K562 (cell line): ENCODE results near the gene FAR2. TPM values are rescaled to one million over a fixed set of nuclear protein-coding genes. Genes with fewer than 3 reads are reported as not detected.

Experiments used
- ARID3A ChIP-seq: IDR thresholded peaks from 2 replicates; pipeline ENCODE4 v1.6.1; 2012; ENCODE audit warnings: low read depth, low read length, improper control_type of control experiment, borderline replicate concordance
- ARID3B ChIP-seq: fragments of 250-450 bp; sonication (Bioruptor Pico); IDR thresholded peaks from 2 replicates; pipeline ENCODE4 v1.4.0; 2020; ENCODE audit warnings: borderline replicate concordance
- CREM ChIP-seq: IDR thresholded peaks from 2 replicates; pipeline ENCODE4 v1.6.1; 2014; ENCODE audit warnings: antibody characterized with exemption, low read depth
- E2F6 ChIP-seq, 2 experiments: IDR thresholded peaks; 2 replicates each; pipeline ENCODE4 v1.6.1; 2011; ENCODE audit warnings: borderline replicate concordance in 1 of 2, control low read depth in 1 of 2, low read depth in 1 of 2, low read length in 1 of 2, mild to moderate bottlenecking in 1 of 2, mixed read lengths in 1 of 2, moderate library complexity in 1 of 2; ENCODE audit not compliant: insufficient read depth in 1 of 2, insufficient read length in 1 of 2, poor library complexity in 1 of 2, severe bottlenecking in 1 of 2; ENCODE audit errors: extremely low read depth in 1 of 2
- FOXM1 ChIP-seq, 2 experiments: fragments of 450-650 bp in 1 of 2; sonication (generic) in 1 of 2; formaldehyde crosslinking in 1 of 2; IDR thresholded peaks; 2 replicates each; pipeline versions ENCODE4 v1.6.1 to v1.9.0; 2017 to 2022; ENCODE audit warnings: low read depth in 2 of 2, mild to moderate bottlenecking in 2 of 2, missing genetic modification reagents in 1 of 2, moderate library complexity in 1 of 2
- HNRNPL ChIP-seq: fragments of 200-400 bp; formaldehyde crosslinking; IDR thresholded peaks from 2 replicates; pipeline ENCODE4 v1.6.1; 2017; ENCODE audit warnings: low read depth, mild to moderate bottlenecking, low read length
- KDM2B ChIP-seq: fragments of 250-450 bp; sonication (Bioruptor Pico); IDR thresholded peaks from 2 replicates; pipeline ENCODE4 v1.8.0; 2021; ENCODE audit warnings: mild to moderate bottlenecking, moderate library complexity
- MECOM ChIP-seq: fragments of 250-450 bp; sonication (Bioruptor Pico); IDR thresholded peaks from 2 replicates; pipeline ENCODE4 v1.8.0; 2022; ENCODE audit warnings: inconsistent platforms
- MNT ChIP-seq, 2 experiments: fragments of 450-650 bp; conservative IDR thresholded peaks; 2 replicates each; pipeline ENCODE4 v1.6.1; 2017; ENCODE audit warnings: mild to moderate bottlenecking in 2 of 2, moderate library complexity in 2 of 2
- MYNN ChIP-seq, 2 experiments: sonication (generic); formaldehyde crosslinking in 1 of 2; IDR thresholded peaks; 2 replicates each; pipeline versions ENCODE4 v1.5.0 to v1.6.1; 2016 to 2020; ENCODE audit warnings: antibody characterized with exemption in 1 of 2, missing genetic modification reagents in 1 of 2
- RBFOX2 ChIP-seq: fragments of 200-400 bp; formaldehyde crosslinking; IDR thresholded peaks from 2 replicates; pipeline ENCODE4 v1.6.1; 2017; ENCODE audit warnings: low read depth, mild to moderate bottlenecking, low read length, moderate library complexity
- TGIF2 ChIP-seq: sonication (generic); formaldehyde crosslinking; IDR thresholded peaks from 2 replicates; pipeline ENCODE4 v1.8.1; 2022; ENCODE audit warnings: mild to moderate bottlenecking, missing genetic modification reagents, moderate library complexity
- YBX1 ChIP-seq: fragments of 450-650 bp; IDR thresholded peaks from 2 replicates; pipeline ENCODE4 v1.7.1; 2016; ENCODE audit warnings: mild to moderate bottlenecking
- ZNF140 ChIP-seq: fragments of 250-450 bp; sonication (Bioruptor Pico); IDR thresholded peaks from 2 replicates; pipeline ENCODE4 v1.8.0; 2021; ENCODE audit warnings: moderate library complexity, mild to moderate bottlenecking, inconsistent platforms
- ZNF143 ChIP-seq: sonication (generic); formaldehyde crosslinking; IDR thresholded peaks from 2 replicates; pipeline ENCODE4 v1.9.0; 2022; ENCODE audit warnings: mild to moderate bottlenecking, missing genetic modification reagents
- ZNF175 ChIP-seq: fragments of 200-800 bp; sonication (Bioruptor generic); IDR thresholded peaks from 2 replicates; pipeline ENCODE4 v1.6.1; 2016; ENCODE audit warnings: low read depth, mild to moderate bottlenecking, missing genetic modification characterization, missing compliant biosample characterization
- ZNF263 ChIP-seq: sonication (generic); formaldehyde crosslinking; IDR thresholded peaks from 2 replicates; pipeline ENCODE4 v1.8.0; 2022; ENCODE audit warnings: mild to moderate bottlenecking, missing genetic modification reagents, borderline replicate concordance
- polyA plus RNA-seq, 8 experiments: library from polyadenylated mRNA; depleted of rRNA in 4 of 8; stranded (reverse) in 5 of 8; unstranded in 3 of 8; fragments of >200 nt; fragmentation: Nextera tagmentation in 2 of 8; fragmentation: Illumina TruSeq in 1 of 8; extraction: Ambion mirVana in 2 of 8; extraction: Trizol in 1 of 8; gene quantifications; 2 replicates each; pipeline versions ENCODE4 v1.2.1 to v1.2.3, GENCODE V29; 2011 to 2014; ENCODE audit warnings: inconsistent platforms in 1 of 8, missing spikeins in 1 of 8
- total RNA-seq, 7 experiments: library from RNA; depleted of rRNA in 6 of 7; stranded (reverse); fragments of >200 nt in 6 of 7; fragmentation: Illumina TruSeq in 2 of 7; extraction: Trizol in 2 of 7; gene quantifications; 2 replicates each; pipeline versions ENCODE4 v1.2.1 to v1.2.3, GENCODE V29; 2011 to 2021; ENCODE audit warnings: low replicate concordance in 1 of 7
- TF ChIP-seq, protein P1 (sequence below), 2 experiments: IDR thresholded peaks; 2 replicates each; pipeline ENCODE4 v1.6.1; 2012; ENCODE audit warnings: improper control_type of control experiment in 2 of 2, low read depth in 2 of 2, low read length in 2 of 2, borderline replicate concordance in 1 of 2

The FAR2 gene
- total and polyA plus RNA-seq, 9 of the 15 experiments (the other 6 are each of a cell fraction or from before 2014, with no cell fraction given): 5.0 to 13.4 (median 8.5) TPM

DNA sequence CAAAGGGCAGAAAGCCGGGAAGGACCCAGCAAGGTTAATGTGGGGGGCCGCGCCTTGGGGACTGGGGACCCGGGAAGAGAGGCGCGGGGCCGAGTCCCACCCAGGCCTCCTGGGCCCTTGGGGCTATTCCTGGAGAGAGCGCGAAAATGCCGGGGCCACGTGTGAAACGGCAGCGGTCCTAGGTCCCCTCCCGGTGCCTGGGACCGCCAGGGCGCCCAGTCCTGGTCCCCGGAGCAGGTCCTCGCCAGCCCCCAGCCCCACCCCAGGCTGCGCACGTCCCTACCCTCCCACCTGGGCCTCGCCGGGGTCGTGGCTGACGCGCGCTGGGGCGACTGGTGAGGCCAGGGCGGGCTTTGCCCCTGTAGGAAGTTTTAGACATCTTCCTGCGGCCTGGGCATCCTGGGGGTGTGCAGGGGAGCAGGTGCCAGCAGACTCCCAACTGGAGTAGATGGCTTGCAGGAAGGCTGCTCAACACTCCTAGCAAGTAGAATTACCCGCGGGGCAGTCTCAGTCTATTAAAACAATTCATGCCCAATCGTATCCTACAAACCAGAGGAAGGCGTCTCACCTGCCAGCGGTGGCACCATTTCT lies 708 bp downstream of the FAR2 start (continued):
- TF ChIP-seq, protein P1, sequence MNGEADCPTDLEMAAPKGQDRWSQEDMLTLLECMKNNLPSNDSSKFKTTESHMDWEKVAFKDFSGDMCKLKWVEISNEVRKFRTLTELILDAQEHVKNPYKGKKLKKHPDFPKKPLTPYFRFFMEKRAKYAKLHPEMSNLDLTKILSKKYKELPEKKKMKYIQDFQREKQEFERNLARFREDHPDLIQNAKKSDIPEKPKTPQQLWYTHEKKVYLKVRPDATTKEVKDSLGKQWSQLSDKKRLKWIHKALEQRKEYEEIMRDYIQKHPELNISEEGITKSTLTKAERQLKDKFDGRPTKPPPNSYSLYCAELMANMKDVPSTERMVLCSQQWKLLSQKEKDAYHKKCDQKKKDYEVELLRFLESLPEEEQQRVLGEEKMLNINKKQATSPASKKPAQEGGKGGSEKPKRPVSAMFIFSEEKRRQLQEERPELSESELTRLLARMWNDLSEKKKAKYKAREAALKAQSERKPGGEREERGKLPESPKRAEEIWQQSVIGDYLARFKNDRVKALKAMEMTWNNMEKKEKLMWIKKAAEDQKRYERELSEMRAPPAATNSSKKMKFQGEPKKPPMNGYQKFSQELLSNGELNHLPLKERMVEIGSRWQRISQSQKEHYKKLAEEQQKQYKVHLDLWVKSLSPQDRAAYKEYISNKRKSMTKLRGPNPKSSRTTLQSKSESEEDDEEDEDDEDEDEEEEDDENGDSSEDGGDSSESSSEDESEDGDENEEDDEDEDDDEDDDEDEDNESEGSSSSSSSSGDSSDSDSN (IDR thresholded peaks at IDR 0.05; ENCODE audit: borderline replicate concordance in 1 of 2, low read depth in 2 of 2, low read length in 2 of 2): no peak
- TF ChIP-seq MECOM (CRISPR knock-in tag): no peak
- TF ChIP-seq KDM2B (CRISPR knock-in tag): no peak
- TF ChIP-seq FOXM1 (IDR thresholded peaks at IDR 0.05; ENCODE audit: low read depth): no peak
- no peak for TF ChIP-seq FOXM1 (CRISPR knock-in tag; IDR thresholded peaks at IDR 0.05; ENCODE audit: low read depth)
- no peak for TF ChIP-seq ZNF140
- TF ChIP-seq ARID3B: no peak
- TF ChIP-seq ARID3A: no peak
- TF ChIP-seq ZNF175: no peak
- no peak for TF ChIP-seq MYNN (IDR thresholded peaks at IDR 0.05)
- TF ChIP-seq MYNN (CRISPR knock-in tag; IDR thresholded peaks at IDR 0.05): no peak
- TF ChIP-seq MNT (conservative IDR thresholded peaks at IDR 0.05): no peak
- no peak for TF ChIP-seq HNRNPL
- 0 out of 2 replicates have a peak, but pooled peaks have one; percentile 1 for TF ChIP-seq CREM
- no peak for TF ChIP-seq YBX1
- TF ChIP-seq E2F6 (IDR thresholded peaks at IDR 0.05; ENCODE audit: borderline replicate concordance in 1 of 2, extremely low read depth in 1 of 2, insufficient read depth in 1 of 2, insufficient read length in 1 of 2, low read depth in 1 of 2, low read length in 1 of 2, poor library complexity in 1 of 2, severe bottlenecking in 1 of 2): peak in 1 of 2 experiments; percentile 24
- no peak for TF ChIP-seq ZNF143 (CRISPR knock-in tag)
- TF ChIP-seq ZNF263 (CRISPR knock-in tag): no peak
- TF ChIP-seq RBFOX2: no peak
- TF ChIP-seq TGIF2: no peak
